ENCODE measurements around the gene PRKAR1B.

Gene PRKAR1B

GRCh38 chr7:673681-674453 is 53.2 kb downstream of the PRKAR1B start:
- no peak for TF ChIP-seq CTCF (conservative IDR thresholded peaks at IDR 0.05; ENCODE audit: low read depth)
- no peak for DNase-seq (ENCODE audit: low spot score)
- H3K27ac ChIP-seq: peak overlapping the region; percentile 29
- POLR2A ChIA-PET (ENCODE audit: low non-redundant PET): no interaction called here
- CTCF ChIA-PET: interaction anchor here (0.6 kb wide), 2 partner anchors 27 to 150 kb away, joined by 3 to 4 read pairs; no protein-coding TSS in a partner anchor

DNA sequence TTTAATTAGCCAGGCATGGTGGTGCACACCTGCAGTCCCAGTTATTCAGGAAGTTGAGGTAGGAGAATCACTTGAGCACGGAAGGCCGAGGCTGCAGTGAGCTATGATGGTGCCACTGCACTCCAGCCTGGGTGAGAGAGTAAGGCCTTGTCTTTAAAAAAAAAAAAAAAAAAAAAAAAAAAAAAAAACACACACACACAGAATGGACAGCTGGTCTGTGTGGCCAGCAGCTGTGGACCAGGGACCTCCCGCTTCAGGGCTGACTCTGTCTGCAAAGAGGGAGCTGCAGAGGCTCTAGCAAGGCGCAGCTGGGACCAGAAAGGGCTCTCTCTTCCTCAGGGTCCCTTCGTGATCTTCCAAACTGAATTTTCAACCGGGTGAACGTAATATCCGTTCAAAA is 54.2 kb downstream of the PRKAR1B start:
- DNase-seq (ENCODE audit: low spot score): no peak
- POLR2A ChIA-PET (ENCODE audit: low non-redundant PET): no interaction called here
- peak overlapping the region; percentile 29; the same call in 1 of the 2 replicates for H3K27ac ChIP-seq
- CTCF ChIA-PET: interaction anchor here (0.7 kb wide), 1 partner anchor 33 kb away, joined by 8 read pairs; no protein-coding TSS in a partner anchor
- no peak for TF ChIP-seq CTCF (conservative IDR thresholded peaks at IDR 0.05; ENCODE audit: low read depth)

- H3K27ac ChIP-seq: no peak overlapping the region
- ChIA-PET POLR2A (ENCODE audit: low non-redundant PET) (no interaction called here), CTCF (interaction anchor here (0.6 kb wide), 1 partner anchor 11 kb away, joined by 3 read pairs; no protein-coding TSS in a partner anchor)
- no peak for TF ChIP-seq CTCF (conservative IDR thresholded peaks at IDR 0.05; ENCODE audit: low read depth)
- DNase-seq (ENCODE audit: low spot score): no peak
These were observed 55.6 kb downstream of the PRKAR1B start for GRCh38 chr7:671415-672042.

DNA sequence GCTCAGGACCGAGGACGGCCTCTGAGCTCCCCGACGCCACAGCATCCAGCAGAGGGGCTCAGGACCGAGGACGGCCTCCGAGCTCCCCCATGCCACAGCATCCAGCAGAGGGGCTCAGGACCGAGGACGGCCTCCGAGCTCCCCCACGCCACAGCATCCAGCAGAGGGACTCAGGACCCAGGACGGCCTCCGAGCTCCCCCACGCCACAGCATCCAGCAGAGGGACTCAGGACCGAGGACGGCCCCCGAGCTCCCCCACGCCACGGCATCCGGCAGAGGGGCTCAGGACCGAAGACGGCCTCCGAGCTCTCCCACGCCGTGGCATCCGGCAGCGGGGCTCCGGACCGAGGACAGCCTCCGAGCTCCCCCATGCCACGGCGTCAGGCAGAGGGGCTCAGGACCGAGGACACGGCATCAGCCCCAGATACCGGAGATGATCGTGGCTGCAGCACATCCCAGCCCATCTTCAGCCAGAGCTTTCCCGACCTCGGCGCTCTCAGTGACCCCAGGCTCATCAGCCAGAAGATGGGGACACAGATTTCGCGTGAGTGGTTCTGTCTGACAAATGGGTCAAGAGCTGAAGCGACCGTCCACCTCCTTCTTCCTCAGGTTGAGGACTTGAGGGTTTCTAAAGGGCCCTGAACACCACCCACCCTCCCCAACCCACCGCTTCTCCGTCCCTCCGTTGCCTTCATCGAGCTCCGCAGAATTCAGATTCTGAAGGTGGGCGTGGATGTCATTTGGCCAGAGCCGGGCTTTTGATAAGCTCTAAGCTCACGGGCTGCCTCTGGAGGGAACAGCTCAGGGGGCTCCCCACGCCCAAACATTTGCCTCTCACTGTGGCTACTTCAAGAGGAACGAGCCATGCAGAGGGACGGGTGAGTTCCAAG is 56.3 kb downstream of the PRKAR1B start:
- H3K27ac ChIP-seq: no peak overlapping the region
- ChIA-PET CTCF (no interaction called here), POLR2A (ENCODE audit: low non-redundant PET) (no interaction called here)
- DNase-seq (ENCODE audit: low spot score): no peak
- no peak for TF ChIP-seq CTCF (conservative IDR thresholded peaks at IDR 0.05; ENCODE audit: low read depth)

DNA sequence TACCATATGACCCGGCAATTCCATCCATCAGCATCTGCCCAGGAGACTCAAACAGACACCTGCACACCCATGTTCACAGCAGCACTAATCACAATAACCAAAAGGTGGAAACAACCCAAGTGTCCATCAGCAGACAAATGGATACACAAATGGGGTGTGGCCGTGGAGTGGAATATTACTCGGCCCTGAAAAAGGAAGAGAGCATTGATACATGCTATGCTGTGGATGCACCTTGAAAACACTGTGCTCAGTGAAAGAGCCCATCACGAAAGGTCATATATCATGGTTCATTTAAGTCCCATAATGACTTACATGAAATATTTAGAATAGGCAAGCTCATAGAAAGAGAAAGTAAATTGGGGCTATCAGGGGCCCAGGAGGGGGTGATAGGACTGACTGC is 58.1 kb downstream of the PRKAR1B start:
- POLR2A ChIA-PET (ENCODE audit: low non-redundant PET): no interaction called here
- no peak for DNase-seq (ENCODE audit: low spot score)
- TF ChIP-seq CTCF (conservative IDR thresholded peaks at IDR 0.05; ENCODE audit: low read depth): no peak
- CTCF ChIA-PET: interaction anchor here (0.6 to 0.8 kb wide), 2 partner anchors 13 to 336 kb away, joined by 4 read pairs; no protein-coding TSS in a partner anchor
- no peak overlapping the region for H3K27ac ChIP-seq

Data from RWPE1 (cell line).